Measurements from ENCODE around the gene PITRM1.

PITRM1 gene

GRCh38 chr10:3151889-3152565 lies 20.6 kb downstream of the PITRM1 start:
- Histone ChIP-seq H3K27ac (ENCODE audit: insufficient read depth, low read length, poor library complexity, severe bottlenecking) (no peak overlapping the region), H3K4me1 (ENCODE audit: control insufficient read depth, insufficient read depth, low read length, poor library complexity, severe bottlenecking) (no peaks in the 10 kb centered on the region), H3K36me3 (ENCODE audit: control insufficient read depth, insufficient read depth, low read length) (peaks cover 65% of the 10 kb centered on the region), H3K27me3 (replicated peaks; ENCODE audit: control insufficient read depth, insufficient read depth, low read length, poor library complexity, severe bottlenecking) (no peaks in the 10 kb centered on the region), H3K9me3 (ENCODE audit: control insufficient read depth, low read length) (no peaks in the 10 kb centered on the region), H3K4me3 (ENCODE audit: insufficient read depth, low read depth, low read length, poor library complexity, severe bottlenecking) (no peak overlapping the region)
- no peak for DNase-seq

DNA sequence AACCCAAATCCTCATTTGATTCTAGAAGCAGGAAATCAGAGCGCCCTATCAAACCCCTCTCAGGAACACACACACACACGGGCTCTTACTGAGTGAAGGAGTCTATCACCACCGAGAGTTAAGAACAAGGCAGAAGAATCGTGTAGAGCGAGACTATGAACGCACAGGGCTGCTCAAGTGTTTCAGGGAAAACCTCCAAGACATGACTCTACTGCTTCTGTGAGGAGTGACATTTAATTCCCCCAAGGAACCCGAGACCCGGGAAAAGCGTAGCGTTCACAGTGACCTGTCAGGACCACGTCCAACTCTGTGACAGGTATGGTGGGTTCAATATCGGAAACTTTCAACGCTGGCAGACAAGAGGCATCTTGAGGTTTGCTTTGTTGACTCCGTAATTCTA lies 21.6 kb downstream of the PITRM1 start:
- H3K4me1 ChIP-seq (ENCODE audit: control insufficient read depth, insufficient read depth, low read length, poor library complexity, severe bottlenecking), result no peaks in the 10 kb centered on the region
- H3K27me3 ChIP-seq (replicated peaks; ENCODE audit: control insufficient read depth, insufficient read depth, low read length, poor library complexity, severe bottlenecking), result no peaks in the 10 kb centered on the region
- H3K36me3 ChIP-seq (ENCODE audit: control insufficient read depth, insufficient read depth, low read length), result peaks cover 71% of the 10 kb centered on the region

GRCh38 chr10:3150366-3150765 lies 22.2 kb downstream of the PITRM1 start:
- Histone ChIP-seq H3K4me3 (ENCODE audit: insufficient read depth, low read depth, low read length, poor library complexity, severe bottlenecking) (no peak overlapping the region), H3K9me3 (ENCODE audit: control insufficient read depth, low read length) (no peaks in the 10 kb centered on the region), H3K36me3 (ENCODE audit: control insufficient read depth, insufficient read depth, low read length) (peaks cover 77% of the 10 kb centered on the region), H3K4me1 (ENCODE audit: control insufficient read depth, insufficient read depth, low read length, poor library complexity, severe bottlenecking) (no peaks in the 10 kb centered on the region), H3K27ac (ENCODE audit: insufficient read depth, low read length, poor library complexity, severe bottlenecking) (no peak overlapping the region), H3K27me3 (replicated peaks; ENCODE audit: control insufficient read depth, insufficient read depth, low read length, poor library complexity, severe bottlenecking) (no peaks in the 10 kb centered on the region)
- DNase-seq, result no peak

More for the DNA sequence above, 21.6 kb downstream of the PITRM1 start:
- H3K9me3 ChIP-seq (ENCODE audit: control insufficient read depth, low read length), result no peaks in the 10 kb centered on the region
- H3K4me3 ChIP-seq (ENCODE audit: insufficient read depth, low read depth, low read length, poor library complexity, severe bottlenecking), result no peak overlapping the region
- H3K27ac ChIP-seq (ENCODE audit: insufficient read depth, low read length, poor library complexity, severe bottlenecking), result no peak overlapping the region
- DNase-seq, result no peak

DNA sequence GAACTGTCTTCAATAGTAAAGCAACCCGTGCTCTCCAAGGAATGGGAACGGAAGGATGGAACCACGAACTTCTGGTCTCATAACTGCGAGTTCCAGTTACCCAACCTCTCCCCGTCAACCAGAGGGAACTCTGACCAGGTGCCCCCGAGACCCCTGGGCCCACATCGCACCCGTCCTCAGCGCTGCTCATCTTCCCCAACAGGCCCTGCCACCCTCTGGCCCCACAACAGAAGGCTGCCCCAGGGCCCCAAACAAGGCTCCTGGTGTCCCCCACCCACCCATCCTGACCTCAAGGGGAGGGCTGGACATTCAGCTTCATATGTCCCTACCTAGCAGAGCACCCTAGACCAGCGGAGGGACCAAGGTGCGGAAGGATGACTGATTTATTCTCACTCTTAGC lies 22.7 kb downstream of the PITRM1 start:
- H3K9me3 ChIP-seq (ENCODE audit: control insufficient read depth, low read length), result no peaks in the 10 kb centered on the region
- no peak overlapping the region for H3K4me3 ChIP-seq (ENCODE audit: insufficient read depth, low read depth, low read length, poor library complexity, severe bottlenecking)
- no peak overlapping the region for H3K27ac ChIP-seq (ENCODE audit: insufficient read depth, low read length, poor library complexity, severe bottlenecking)
- peaks cover 79% of the 10 kb centered on the region for H3K36me3 ChIP-seq (ENCODE audit: control insufficient read depth, insufficient read depth, low read length)
- no peak for DNase-seq
- H3K27me3 ChIP-seq (replicated peaks; ENCODE audit: control insufficient read depth, insufficient read depth, low read length, poor library complexity, severe bottlenecking), result no peaks in the 10 kb centered on the region
- no peaks in the 10 kb centered on the region for H3K4me1 ChIP-seq (ENCODE audit: control insufficient read depth, insufficient read depth, low read length, poor library complexity, severe bottlenecking)

- Histone ChIP-seq H3K4me1 (ENCODE audit: control insufficient read depth, insufficient read depth, low read length, poor library complexity, severe bottlenecking) (no peaks in the 10 kb centered on the region), H3K27ac (ENCODE audit: insufficient read depth, low read length, poor library complexity, severe bottlenecking) (no peak overlapping the region), H3K9me3 (ENCODE audit: control insufficient read depth, low read length) (no peaks in the 10 kb centered on the region), H3K27me3 (replicated peaks; ENCODE audit: control insufficient read depth, insufficient read depth, low read length, poor library complexity, severe bottlenecking) (no peaks in the 10 kb centered on the region), H3K4me3 (ENCODE audit: insufficient read depth, low read depth, low read length, poor library complexity, severe bottlenecking) (no peak overlapping the region), H3K36me3 (ENCODE audit: control insufficient read depth, insufficient read depth, low read length) (peaks cover 79% of the 10 kb centered on the region)
- no peak for DNase-seq
Measured at GRCh38 chr10:3148994-3149393, 23.6 kb downstream of the PITRM1 start.

DNA sequence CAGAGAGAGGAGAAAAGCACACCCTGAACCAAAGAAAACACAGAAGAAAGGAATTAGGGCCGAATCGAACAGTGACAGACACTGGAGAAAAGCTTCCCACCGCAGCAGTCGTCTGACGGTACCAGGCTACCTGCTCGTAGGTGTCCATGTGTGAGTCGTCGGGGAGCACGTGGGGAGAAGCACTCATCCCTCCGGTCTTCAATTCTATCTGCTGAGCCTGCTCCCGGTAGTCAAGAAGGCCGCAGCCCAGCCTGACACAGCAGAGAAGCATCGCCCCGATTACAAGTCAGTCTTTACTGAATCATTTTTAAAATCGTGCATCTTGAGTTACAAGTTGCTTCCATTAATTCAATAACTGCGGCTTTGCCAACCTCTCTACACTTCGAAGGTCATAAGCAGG lies 24.5 kb downstream of the PITRM1 start:
- Histone ChIP-seq H3K36me3 (ENCODE audit: control insufficient read depth, insufficient read depth, low read length) (peaks cover 83% of the 10 kb centered on the region), H3K4me3 (ENCODE audit: insufficient read depth, low read depth, low read length, poor library complexity, severe bottlenecking) (no peak overlapping the region), H3K27me3 (replicated peaks; ENCODE audit: control insufficient read depth, insufficient read depth, low read length, poor library complexity, severe bottlenecking) (no peaks in the 10 kb centered on the region), H3K4me1 (ENCODE audit: control insufficient read depth, insufficient read depth, low read length, poor library complexity, severe bottlenecking) (no peaks in the 10 kb centered on the region), H3K27ac (ENCODE audit: insufficient read depth, low read length, poor library complexity, severe bottlenecking) (no peak overlapping the region), H3K9me3 (ENCODE audit: control insufficient read depth, low read length) (no peaks in the 10 kb centered on the region)
- no peak for DNase-seq

DNA sequence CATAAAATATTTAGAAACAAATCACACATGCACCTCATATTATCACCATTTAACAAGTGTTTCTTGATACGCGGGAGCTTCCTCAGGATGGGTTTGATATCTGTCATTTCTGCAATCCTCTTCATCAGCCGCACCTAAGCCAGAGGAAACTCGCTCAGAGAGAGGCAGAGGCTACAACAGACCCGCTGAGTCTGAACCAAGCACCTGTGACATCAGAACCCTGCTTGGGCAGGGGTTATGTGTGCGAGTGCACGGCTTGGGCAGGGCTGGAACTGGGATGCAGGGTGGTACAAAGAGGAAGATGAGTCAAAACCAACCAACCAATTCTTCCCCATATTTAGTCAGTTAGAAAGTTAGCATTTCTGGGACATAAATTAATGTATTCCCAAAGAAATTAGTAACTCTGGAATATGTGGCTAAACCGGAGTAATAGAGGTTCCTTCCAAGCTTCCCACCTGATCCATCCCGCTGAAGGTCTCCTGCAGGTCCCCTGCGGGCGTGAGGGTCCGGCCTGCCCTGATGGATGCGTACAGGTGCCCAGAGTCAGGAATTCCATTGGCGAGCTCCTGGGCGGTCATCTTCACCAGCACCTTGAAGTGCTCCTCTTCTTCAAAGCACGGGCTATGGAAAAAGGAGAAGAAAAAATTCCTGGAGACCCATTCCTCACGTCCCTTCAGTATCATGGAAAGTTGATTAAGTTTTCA lies 25.3 kb downstream of the PITRM1 start:
- Histone ChIP-seq H3K36me3 (ENCODE audit: control insufficient read depth, insufficient read depth, low read length) (peaks cover 83% of the 10 kb centered on the region), H3K27me3 (replicated peaks; ENCODE audit: control insufficient read depth, insufficient read depth, low read length, poor library complexity, severe bottlenecking) (no peaks in the 10 kb centered on the region), H3K4me1 (ENCODE audit: control insufficient read depth, insufficient read depth, low read length, poor library complexity, severe bottlenecking) (no peaks in the 10 kb centered on the region), H3K27ac (ENCODE audit: insufficient read depth, low read length, poor library complexity, severe bottlenecking) (no peak overlapping the region), H3K4me3 (ENCODE audit: insufficient read depth, low read depth, low read length, poor library complexity, severe bottlenecking) (no peak overlapping the region), H3K9me3 (ENCODE audit: control insufficient read depth, low read length) (no peaks in the 10 kb centered on the region)
- DNase-seq, result no peak

- Histone ChIP-seq H3K27me3 (replicated peaks; ENCODE audit: control insufficient read depth, insufficient read depth, low read length, poor library complexity, severe bottlenecking) (no peaks in the 10 kb centered on the region), H3K4me1 (ENCODE audit: control insufficient read depth, insufficient read depth, low read length, poor library complexity, severe bottlenecking) (no peaks in the 10 kb centered on the region), H3K27ac (ENCODE audit: insufficient read depth, low read length, poor library complexity, severe bottlenecking) (no peak overlapping the region), H3K36me3 (ENCODE audit: control insufficient read depth, insufficient read depth, low read length) (peaks cover 87% of the 10 kb centered on the region), H3K4me3 (ENCODE audit: insufficient read depth, low read depth, low read length, poor library complexity, severe bottlenecking) (no peak overlapping the region), H3K9me3 (ENCODE audit: control insufficient read depth, low read length) (no peaks in the 10 kb centered on the region)
- DNase-seq, result no peak
Measured at GRCh38 chr10:3146289-3146688, 26.3 kb downstream of the PITRM1 start.

- Histone ChIP-seq H3K4me3 (ENCODE audit: insufficient read depth, low read depth, low read length, poor library complexity, severe bottlenecking) (no peak overlapping the region), H3K36me3 (ENCODE audit: control insufficient read depth, insufficient read depth, low read length) (peaks cover 92% of the 10 kb centered on the region), H3K27me3 (replicated peaks; ENCODE audit: control insufficient read depth, insufficient read depth, low read length, poor library complexity, severe bottlenecking) (no peaks in the 10 kb centered on the region), H3K27ac (ENCODE audit: insufficient read depth, low read length, poor library complexity, severe bottlenecking) (no peak overlapping the region), H3K9me3 (ENCODE audit: control insufficient read depth, low read length) (no peaks in the 10 kb centered on the region), H3K4me1 (ENCODE audit: control insufficient read depth, insufficient read depth, low read length, poor library complexity, severe bottlenecking) (no peaks in the 10 kb centered on the region)
- no peak for DNase-seq
Measured at GRCh38 chr10:3145366-3145765, 27.2 kb downstream of the PITRM1 start.

- no peak for DNase-seq
- Histone ChIP-seq H3K36me3 (ENCODE audit: control insufficient read depth, insufficient read depth, low read length) (peaks cover 96% of the 10 kb centered on the region), H3K27me3 (replicated peaks; ENCODE audit: control insufficient read depth, insufficient read depth, low read length, poor library complexity, severe bottlenecking) (no peaks in the 10 kb centered on the region), H3K27ac (ENCODE audit: insufficient read depth, low read length, poor library complexity, severe bottlenecking) (no peak overlapping the region), H3K9me3 (ENCODE audit: control insufficient read depth, low read length) (no peaks in the 10 kb centered on the region), H3K4me1 (ENCODE audit: control insufficient read depth, insufficient read depth, low read length, poor library complexity, severe bottlenecking) (no peaks in the 10 kb centered on the region), H3K4me3 (ENCODE audit: insufficient read depth, low read depth, low read length, poor library complexity, severe bottlenecking) (no peak overlapping the region)
Measured at GRCh38 chr10:3143791-3144434, 28.7 kb downstream of the PITRM1 start.

Data from effector memory CD4-positive, alpha-beta T cell (primary cell).